Kidney capillary endothelial cell (primary cell): ENCODE measurements around the gene PIKFYVE.
"Not testable (repeated sequence)": the region's sequence is repeated elsewhere in the genome, so short reads cannot be mapped to it uniquely, and the experiment has no call there.

ENCODE experiments used
- DNase-seq: peaks from one replicate; pipeline ENCODE4 v3.0.0-alpha.2; 2018; ENCODE audit warnings: low spot score

The PIKFYVE gene

GRCh38 chr2:208300847-208301618 is 35.0 kb downstream of the PIKFYVE start:
- DNase-seq: no peak

- DNase-seq: no peak
Observed at GRCh38 chr2:208304157-208304556, 38.1 kb downstream of the PIKFYVE start.

DNA sequence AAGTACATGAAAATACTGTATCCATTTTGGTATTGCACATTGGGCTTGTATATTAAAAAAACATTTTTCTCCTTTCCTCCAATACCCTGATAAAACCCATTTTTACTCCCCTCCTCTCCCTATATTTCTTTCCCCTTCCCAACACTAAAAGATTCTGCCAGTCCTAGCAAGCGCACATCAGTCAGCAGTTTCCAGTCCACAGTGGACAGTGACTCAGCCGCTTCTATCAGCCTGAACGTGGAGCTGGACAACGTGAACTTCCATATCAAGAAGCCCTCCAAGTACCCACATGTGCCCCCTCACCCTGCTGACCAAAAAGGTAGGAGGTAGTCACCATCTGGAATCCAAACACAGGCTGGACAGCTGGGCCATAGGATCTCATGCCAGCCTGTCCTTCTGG is 38.6 kb downstream of the PIKFYVE start:
- no peak for DNase-seq

GRCh38 chr2:208306291-208306690 is 40.2 kb downstream of the PIKFYVE start:
- no peak for DNase-seq

DNA sequence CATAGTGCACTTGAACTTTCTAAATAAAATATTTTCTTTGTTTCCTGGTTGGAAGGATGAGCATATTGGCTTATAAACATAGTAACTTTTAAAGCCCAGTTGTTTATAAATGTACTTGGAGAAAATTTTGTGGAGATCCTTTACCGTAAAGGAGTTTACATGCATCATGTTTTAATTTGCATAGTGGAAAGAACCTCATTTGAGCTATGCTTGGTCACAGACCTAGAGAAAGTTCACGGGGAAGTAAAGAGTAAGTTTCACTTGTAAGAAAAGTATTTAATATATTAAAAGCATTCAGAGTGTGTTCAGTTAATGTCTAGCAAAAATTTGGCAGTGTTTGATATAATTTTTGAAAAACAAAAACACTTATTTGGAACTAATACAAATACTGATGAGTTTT is 45.3 kb downstream of the PIKFYVE start:
- DNase-seq: no peak

- no peak for DNase-seq
Observed at GRCh38 chr2:208311954-208312353, 45.9 kb downstream of the PIKFYVE start.

DNA sequence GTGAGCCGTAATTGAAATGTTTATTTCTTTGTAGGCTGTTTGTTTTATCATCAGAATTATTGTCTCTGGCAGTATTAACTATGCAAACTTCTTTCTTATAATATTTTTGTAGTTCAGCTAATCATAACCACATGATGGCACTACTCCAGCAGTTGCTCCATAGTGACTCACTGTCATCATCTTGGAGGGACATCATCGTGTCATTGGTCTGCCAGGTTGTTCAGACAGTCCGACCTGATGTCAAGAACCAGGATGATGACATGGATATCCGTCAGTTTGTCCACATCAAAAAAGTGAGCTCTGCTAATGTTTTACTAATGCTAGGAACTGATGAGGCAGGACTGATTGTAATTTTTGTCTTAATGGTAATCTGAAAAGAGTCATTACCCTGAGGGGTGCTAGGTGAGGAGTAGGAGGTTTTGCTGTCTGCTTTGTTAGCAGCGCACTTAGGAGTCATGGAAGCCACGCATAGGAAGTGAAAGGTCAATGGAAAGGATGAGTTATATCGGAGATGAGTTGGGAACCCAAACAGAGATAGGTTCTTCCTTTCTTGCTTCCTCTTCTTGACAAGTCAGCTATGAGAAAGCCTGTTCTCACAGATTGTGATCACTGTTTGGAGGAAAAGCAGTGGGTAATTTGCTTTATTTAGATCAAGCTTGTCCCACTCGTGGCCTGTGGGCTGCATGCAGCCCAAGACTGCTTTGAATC is 49.2 kb downstream of the PIKFYVE start:
- no peak for DNase-seq

- no peak for DNase-seq
Observed at GRCh38 chr2:208318127-208318526, 52.1 kb downstream of the PIKFYVE start.

DNA sequence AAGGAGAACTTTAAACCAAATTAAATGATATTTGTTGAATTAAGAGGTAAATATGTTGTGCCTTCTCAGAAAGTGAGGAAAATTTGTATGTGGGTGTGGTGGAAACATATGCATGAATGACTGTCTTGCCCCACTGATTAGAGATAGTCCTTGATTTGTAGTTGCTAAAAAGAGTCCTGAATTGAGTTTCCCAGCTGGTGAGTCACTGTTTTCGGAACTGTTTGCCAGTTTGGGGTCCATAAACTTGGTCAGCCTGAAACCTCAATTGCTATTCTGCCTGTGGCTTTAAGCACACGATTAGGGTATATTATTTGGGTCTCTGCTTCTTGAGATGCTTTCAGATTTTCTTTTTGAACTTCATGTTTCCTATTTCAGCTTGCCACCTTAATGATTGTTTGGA is 53.3 kb downstream of the PIKFYVE start:
- no peak for DNase-seq

GRCh38 chr2:208320686-208321085 is 54.6 kb downstream of the PIKFYVE start:
- no peak for DNase-seq

- no peak for DNase-seq
Observed at GRCh38 chr2:208326016-208326415, 60.0 kb downstream of the PIKFYVE start.

- no peak for DNase-seq
Observed at GRCh38 chr2:208329485-208329884, 63.4 kb downstream of the PIKFYVE start.

DNA sequence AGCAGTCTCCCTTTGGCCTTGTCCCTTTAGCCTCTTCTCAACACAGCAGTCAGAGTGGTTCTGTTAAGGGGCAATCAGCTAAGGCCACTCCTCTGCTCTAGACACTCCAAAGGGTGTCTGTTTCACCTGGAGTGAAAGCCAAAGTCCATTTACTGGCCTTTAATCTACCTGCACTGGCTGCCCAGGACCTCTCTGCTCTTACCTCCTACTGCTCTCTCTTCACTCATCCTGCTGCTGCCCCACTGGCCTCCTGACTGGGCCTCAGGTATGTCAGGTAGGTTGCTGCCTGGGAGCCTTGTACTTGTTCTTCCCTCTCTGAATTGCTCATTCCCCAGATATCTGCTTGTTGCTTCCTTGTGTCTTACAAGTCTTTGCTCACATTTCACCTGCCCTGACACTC is 68.2 kb downstream of the PIKFYVE start:
- no peak for DNase-seq

DNA sequence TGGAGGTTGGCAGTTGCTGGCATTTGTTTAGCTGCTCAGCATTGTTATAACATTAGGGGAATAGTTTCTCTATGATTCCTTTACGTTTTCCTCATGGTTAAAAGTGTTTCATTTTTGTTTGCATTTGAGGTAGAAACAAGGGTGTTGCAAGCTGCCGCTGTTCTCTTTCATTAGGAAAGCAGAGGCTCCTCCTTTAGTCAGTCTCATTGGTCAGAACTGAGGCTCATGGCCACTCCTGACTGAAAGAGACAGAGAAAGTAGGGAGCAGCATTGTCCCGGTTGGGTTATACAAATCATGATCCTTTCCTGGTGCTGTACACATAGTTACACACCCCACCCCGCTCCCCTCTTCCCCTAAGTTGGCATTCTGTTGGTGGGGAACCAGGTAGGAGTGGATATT is 80.7 kb downstream of the PIKFYVE start:
- DNase-seq: no peak

- no peak for DNase-seq
Observed at GRCh38 chr2:208350610-208351009, 84.6 kb downstream of the PIKFYVE start.

DNA sequence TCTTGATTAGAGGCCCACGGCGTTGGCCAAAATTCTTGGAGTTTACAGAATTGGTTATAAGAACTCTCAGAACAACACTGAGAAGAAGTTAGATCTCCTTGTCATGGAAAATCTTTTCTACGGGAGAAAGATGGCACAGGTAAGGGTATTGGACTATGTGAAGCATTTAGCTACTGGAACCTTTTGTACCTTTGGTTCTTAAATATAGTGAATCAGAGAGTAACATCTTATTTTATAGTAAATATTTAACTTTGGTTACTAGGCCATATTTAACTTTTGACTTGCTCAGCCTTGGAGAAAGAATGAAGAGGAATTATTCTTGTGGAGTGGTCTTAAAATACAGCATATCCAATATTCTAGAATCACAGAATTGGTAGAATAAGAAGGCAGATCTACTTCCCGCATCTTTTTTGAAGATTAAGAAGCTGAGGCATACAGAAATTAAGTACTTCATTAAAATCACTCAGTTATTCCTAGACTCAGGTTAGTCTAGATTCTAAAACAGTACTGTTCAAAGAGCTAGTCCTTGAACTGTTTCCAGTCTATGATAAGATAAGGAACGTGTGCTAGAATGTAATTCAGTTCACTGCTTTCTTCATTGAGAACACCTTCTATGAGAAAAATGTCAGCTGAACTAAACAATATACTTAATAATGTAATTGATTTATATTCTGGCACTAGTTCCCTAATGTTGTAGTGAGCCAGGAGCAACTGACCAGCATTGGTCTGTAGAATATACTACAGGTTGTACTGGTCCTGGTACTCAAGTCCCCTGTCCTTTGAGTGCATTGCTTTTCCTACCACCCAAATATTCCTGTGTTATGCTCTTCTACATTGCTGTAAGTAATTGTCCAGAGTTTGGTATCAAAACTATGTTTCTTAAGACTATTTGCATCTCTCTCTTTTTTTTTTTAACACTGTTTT is 86.9 kb downstream of the PIKFYVE start:
- no peak for DNase-seq

GRCh38 chr2:208354964-208355381 is 88.9 kb downstream of the PIKFYVE start:
- no peak for DNase-seq

DNA sequence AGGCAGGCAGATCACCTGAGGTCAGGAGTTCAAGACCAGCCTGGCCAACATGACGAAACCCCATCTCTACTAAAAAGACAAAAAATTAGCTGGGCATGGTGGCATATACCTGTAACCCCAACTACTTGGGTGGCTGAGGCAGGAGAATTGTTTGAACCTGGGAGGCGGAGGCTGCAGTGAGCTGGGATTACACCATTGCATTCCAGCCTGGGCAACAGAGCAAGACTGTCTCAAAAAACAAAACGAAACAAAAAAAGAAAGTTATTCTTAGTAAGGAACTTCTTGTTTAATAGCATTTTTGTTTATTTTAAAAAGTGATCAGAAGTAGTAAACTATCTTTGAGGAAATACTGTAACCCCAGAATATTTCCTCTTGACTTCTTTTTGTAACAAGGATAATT is 90.4 kb downstream of the PIKFYVE start:
- not testable (repeated sequence) for DNase-seq

DNA sequence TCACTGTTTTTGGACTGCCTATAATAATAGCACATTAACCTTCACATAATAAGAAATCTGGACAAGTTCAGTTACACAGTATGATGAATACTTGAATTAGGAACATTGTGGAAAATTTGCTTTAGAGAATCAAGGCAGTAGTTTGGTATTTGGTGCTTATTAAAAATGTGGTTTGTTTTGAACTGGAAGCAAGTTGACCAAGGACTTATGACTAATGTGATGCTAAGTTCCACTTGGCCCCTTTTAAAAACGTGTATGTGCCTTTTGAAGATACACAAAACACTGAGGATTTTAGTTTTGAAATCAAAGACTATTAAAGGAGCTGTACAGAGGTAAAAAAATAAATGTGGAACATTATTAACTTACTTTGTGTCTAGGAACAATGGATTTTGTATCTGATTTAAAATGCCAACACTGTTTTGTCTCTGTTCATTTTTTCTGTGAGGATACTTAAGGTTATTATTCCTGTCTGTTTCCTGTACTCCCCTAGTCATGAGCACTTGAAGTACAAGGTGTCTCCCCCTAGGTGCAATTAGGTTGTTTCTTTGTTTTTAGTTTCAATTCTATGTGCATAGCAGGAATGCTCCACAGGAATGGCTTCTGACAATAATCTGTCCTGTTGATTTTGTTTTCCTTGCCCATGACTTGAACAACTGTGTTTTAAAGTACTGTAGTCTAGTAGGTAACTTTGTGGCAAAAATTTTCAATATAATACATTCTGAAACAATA is 91.0 kb downstream of the PIKFYVE start:
- DNase-seq: no peak

- no peak for DNase-seq
Observed at GRCh38 chr2:208358758-208359631, 92.9 kb downstream of the PIKFYVE start.

DNA sequence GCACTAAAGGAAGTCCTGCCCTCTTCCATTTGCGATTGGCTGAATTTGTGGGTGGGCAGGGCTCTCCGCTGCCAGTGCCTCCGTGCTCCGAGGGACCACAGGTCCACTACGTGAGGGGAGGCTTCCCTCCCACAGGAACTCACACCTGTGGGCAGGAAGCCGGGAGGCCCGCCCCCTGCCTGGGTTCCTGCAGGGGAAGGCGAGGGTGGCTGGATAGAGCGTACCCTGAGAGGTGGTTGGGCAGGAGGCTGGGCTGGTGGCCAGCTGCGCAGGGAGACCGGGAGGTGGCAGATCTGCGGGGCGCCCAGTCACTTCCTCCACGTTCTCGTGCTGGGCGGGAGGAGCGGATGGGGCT is 93.6 kb downstream of the PIKFYVE start:
- DNase-seq: no peak
